K562 (cell line): ENCODE data around the gene ZNF548. TPM values are rescaled to one million over a fixed set of nuclear protein-coding genes. Genes with fewer than 3 reads are reported as not detected.

Experiments used
- HDAC8 ChIP-seq: fragments of 450-650 bp; IDR thresholded peaks from 2 replicates; pipeline ENCODE4 v1.6.1; 2016; ENCODE audit warnings: mild to moderate bottlenecking, missing genetic modification characterization, moderate library complexity, missing compliant biosample characterization
- L3MBTL2 ChIP-seq: fragments of 450-650 bp; IDR thresholded peaks from 2 replicates; pipeline ENCODE4 v1.6.1; 2016; ENCODE audit warnings: mild to moderate bottlenecking, moderate library complexity
- NR2F6 ChIP-seq: fragments of 450-650 bp; formaldehyde crosslinking; IDR thresholded peaks from 2 replicates; pipeline ENCODE4 v1.4.0; 2020; ENCODE audit warnings: mild to moderate bottlenecking
- OTX1 ChIP-seq: fragments of 450-650 bp; formaldehyde crosslinking; IDR thresholded peaks from 2 replicates; pipeline ENCODE4 v1.4.0; 2022; ENCODE audit warnings: mild to moderate bottlenecking
- POLR2A ChIP-seq: fragments of 450-650 bp; conservative IDR thresholded peaks from 2 replicates; pipeline ENCODE4 v1.6.1; 2016
- POLR2B ChIP-seq: fragments of 450-650 bp; IDR thresholded peaks from 2 replicates; pipeline ENCODE4 v1.6.1; 2018; ENCODE audit warnings: low read depth; ENCODE audit not compliant: partially characterized antibody
- RBFOX2 ChIP-seq: fragments of 200-400 bp; formaldehyde crosslinking; IDR thresholded peaks from 2 replicates; pipeline ENCODE4 v1.6.1; 2017; ENCODE audit warnings: low read depth, mild to moderate bottlenecking, low read length, moderate library complexity
- RNF2 ChIP-seq: sonication (generic); IDR thresholded peaks from 2 replicates; pipeline ENCODE4 v1.6.1; 2016
- SAP30 ChIP-seq: fragments of 200-600 bp; sonication (generic); IDR thresholded peaks from 2 replicates; pipeline ENCODE4 v1.6.1; 2012; ENCODE audit warnings: borderline replicate concordance, low read depth, mild to moderate bottlenecking, moderate library complexity, low read length, control low read depth, inconsistent platforms; ENCODE audit not compliant: insufficient read depth, poor library complexity, severe bottlenecking
- TGIF2 ChIP-seq: sonication (generic); formaldehyde crosslinking; IDR thresholded peaks from 2 replicates; pipeline ENCODE4 v1.8.1; 2022; ENCODE audit warnings: mild to moderate bottlenecking, missing genetic modification reagents, moderate library complexity
- XRCC5 ChIP-seq: fragments of 200-400 bp; formaldehyde crosslinking; IDR thresholded peaks from 2 replicates; pipeline ENCODE4 v1.6.1; 2017; ENCODE audit warnings: low read depth, mild to moderate bottlenecking, low read length
- YY1 ChIP-seq, 3 experiments: IDR thresholded peaks; 2 replicates each; pipeline ENCODE4 v1.6.1; 2011; ENCODE audit warnings: low read length in 2 of 3, mild to moderate bottlenecking in 2 of 3, moderate library complexity in 2 of 3, borderline replicate concordance in 1 of 3, control low read depth in 1 of 3, low read depth in 1 of 3; ENCODE audit not compliant: insufficient read depth in 3 of 3, insufficient replicate concordance in 2 of 3, control insufficient read depth in 1 of 3, insufficient read length in 1 of 3; ENCODE audit errors: extremely low read depth in 1 of 3
- ZNF324 ChIP-seq: fragments of 250-450 bp; sonication (Bioruptor Pico); IDR thresholded peaks from 2 replicates; pipeline ENCODE4 v1.4.0; 2020; ENCODE audit warnings: mild to moderate bottlenecking
- ZNF407 ChIP-seq: fragments of 450-650 bp; IDR thresholded peaks from 2 replicates; pipeline ENCODE4 v1.6.1; 2016; ENCODE audit warnings: low read depth
- ZNF785 ChIP-seq: fragments of 250-450 bp; sonication (Bioruptor Pico); IDR thresholded peaks from 2 replicates; pipeline ENCODE4 v1.4.0; 2020; ENCODE audit warnings: mild to moderate bottlenecking
- polyA plus RNA-seq, 8 experiments: library from polyadenylated mRNA; depleted of rRNA in 4 of 8; stranded (reverse) in 5 of 8; unstranded in 3 of 8; fragments of >200 nt; fragmentation: Nextera tagmentation in 2 of 8; fragmentation: Illumina TruSeq in 1 of 8; extraction: Ambion mirVana in 2 of 8; extraction: Trizol in 1 of 8; gene quantifications; 2 replicates each; pipeline versions ENCODE4 v1.2.1 to v1.2.3, GENCODE V29; 2011 to 2014; ENCODE audit warnings: inconsistent platforms in 1 of 8, missing spikeins in 1 of 8
- total RNA-seq, 7 experiments: library from RNA; depleted of rRNA in 6 of 7; stranded (reverse); fragments of >200 nt in 6 of 7; fragmentation: Illumina TruSeq in 2 of 7; extraction: Trizol in 2 of 7; gene quantifications; 2 replicates each; pipeline versions ENCODE4 v1.2.1 to v1.2.3, GENCODE V29; 2011 to 2021; ENCODE audit warnings: low replicate concordance in 1 of 7
- TF ChIP-seq, protein P1 (sequence below): fragments of 250-450 bp; sonication (Bioruptor Pico); IDR thresholded peaks from 2 replicates; pipeline ENCODE4 v1.5.0; 2020; ENCODE audit warnings: mild to moderate bottlenecking, borderline replicate concordance
- TF ChIP-seq, protein P2 (sequence below): fragments of 450-650 bp; IDR thresholded peaks from one replicate; pipeline ENCODE4 v1.6.1; 2018; ENCODE audit warnings: mild to moderate bottlenecking, moderate library complexity; ENCODE audit not compliant: partially characterized antibody

The ZNF548 gene
- total and polyA plus RNA-seq, 9 of the 15 experiments (the other 6 are each of a cell fraction or from before 2014, with no cell fraction given): 1.5 to 8.7 (median 4.5) TPM

DNA sequence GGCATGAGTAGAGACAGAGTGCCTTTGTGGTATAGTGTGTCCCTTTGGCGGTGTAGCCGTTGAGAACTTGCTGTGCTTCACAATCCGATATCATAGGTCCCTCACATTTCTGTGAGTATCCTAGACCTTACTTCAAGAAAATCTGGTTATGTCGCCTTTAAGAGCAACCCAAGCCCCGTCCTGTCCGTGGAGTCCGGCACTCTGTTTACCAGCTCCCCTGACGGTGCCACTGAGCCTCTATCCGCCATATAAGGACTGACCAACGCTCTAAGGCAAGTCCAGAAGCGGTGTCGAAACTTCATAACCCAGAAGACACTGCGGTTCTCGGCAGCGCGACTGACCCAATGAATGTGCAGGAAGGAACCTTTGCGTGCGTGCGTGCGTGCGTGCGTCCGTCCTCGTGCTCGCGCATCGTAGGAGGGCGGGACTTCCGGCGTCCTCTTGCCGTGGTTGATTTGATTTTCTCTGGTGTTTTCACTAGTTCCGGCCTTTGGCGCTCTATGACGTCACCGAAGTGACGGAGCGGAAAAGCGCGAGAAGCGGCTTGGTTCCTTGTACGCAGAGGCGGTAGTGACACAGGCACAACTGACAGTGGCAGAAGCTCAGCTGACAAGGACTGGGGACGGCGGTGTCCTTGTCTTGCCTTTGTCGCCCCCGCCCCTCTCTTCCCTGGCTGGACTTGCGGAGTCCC is 26.5 kb upstream of the ZNF548 start, which contains the start of the genes TRAPPC2B and ZNF547 (continued):
- no peak for TF ChIP-seq RNF2
- TF ChIP-seq YY1 (IDR thresholded peaks at IDR 0.05; ENCODE audit: borderline replicate concordance in 1 of 3, control insufficient read depth in 1 of 3, extremely low read depth in 1 of 3, insufficient read depth in 3 of 3, insufficient read length in 1 of 3, insufficient replicate concordance in 2 of 3, low read depth in 1 of 3, low read length in 2 of 3): peak in 2 of 3 experiments; percentile 24 to 78
- peak; percentile 73 for TF ChIP-seq RBFOX2
- TF ChIP-seq POLR2A: peak; percentile 53; the same call in 1 of the 2 replicates
- TF ChIP-seq HDAC8 (tag): no peak
- TF ChIP-seq TGIF2 (CRISPR knock-in tag): no peak
- no peak for TF ChIP-seq ZNF407
- TF ChIP-seq POLR2B: no peak
- no peak for TF ChIP-seq NR2F6 (CRISPR knock-in tag)
- TF ChIP-seq ZNF785 (CRISPR knock-in tag): no peak
- TF ChIP-seq, protein P1, sequence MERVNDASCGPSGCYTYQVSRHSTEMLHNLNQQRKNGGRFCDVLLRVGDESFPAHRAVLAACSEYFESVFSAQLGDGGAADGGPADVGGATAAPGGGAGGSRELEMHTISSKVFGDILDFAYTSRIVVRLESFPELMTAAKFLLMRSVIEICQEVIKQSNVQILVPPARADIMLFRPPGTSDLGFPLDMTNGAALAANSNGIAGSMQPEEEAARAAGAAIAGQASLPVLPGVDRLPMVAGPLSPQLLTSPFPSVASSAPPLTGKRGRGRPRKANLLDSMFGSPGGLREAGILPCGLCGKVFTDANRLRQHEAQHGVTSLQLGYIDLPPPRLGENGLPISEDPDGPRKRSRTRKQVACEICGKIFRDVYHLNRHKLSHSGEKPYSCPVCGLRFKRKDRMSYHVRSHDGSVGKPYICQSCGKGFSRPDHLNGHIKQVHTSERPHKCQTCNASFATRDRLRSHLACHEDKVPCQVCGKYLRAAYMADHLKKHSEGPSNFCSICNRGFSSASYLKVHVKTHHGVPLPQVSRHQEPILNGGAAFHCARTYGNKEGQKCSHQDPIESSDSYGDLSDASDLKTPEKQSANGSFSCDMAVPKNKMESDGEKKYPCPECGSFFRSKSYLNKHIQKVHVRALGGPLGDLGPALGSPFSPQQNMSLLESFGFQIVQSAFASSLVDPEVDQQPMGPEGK (CRISPR knock-in tag): no peak
- peak; percentile 61 for TF ChIP-seq L3MBTL2
- TF ChIP-seq SAP30: no peak
- TF ChIP-seq, protein P2, sequence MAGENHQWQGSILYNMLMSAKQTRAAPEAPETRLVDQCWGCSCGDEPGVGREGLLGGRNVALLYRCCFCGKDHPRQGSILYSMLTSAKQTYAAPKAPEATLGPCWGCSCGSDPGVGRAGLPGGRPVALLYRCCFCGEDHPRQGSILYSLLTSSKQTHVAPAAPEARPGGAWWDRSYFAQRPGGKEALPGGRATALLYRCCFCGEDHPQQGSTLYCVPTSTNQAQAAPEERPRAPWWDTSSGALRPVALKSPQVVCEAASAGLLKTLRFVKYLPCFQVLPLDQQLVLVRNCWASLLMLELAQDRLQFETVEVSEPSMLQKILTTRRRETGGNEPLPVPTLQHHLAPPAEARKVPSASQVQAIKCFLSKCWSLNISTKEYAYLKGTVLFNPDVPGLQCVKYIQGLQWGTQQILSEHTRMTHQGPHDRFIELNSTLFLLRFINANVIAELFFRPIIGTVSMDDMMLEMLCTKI: no peak
- no peak for TF ChIP-seq ZNF324 (CRISPR knock-in tag)
- no peak for TF ChIP-seq XRCC5
- no peak for TF ChIP-seq OTX1 (CRISPR knock-in tag)
